ENCODE results near the gene CTSZ.

CTSZ gene

DNA sequence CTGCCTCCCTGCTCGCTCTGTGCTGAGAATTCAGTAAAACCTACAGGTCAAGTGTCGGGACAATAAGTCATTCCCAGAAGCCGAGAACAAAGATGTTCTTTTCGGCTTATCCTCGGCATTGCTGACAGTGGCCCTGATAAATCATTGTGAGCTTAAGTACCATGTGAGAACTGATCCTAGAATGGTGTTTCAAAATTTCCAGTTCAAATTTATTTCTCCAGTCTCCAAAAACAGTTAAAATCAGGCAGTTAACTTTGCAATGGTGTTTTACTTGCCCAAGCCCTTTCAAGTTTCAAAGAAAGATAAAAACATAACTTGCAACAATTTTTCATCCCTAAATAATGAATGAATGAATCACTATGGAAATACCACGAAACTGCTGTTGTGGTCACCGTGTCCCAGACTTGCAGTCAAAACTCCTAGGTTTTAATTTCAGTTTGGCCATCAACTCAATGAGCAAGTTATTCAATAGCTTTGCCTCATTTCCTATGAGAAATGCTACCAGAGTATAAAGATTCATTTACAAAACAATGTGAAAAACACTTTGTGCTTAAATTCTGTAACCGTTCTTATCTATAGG, 20.8 kb upstream of the CTSZ start:
- no peaks in the 10 kb centered on the region for H3K27me3 ChIP-seq (ENCODE audit: insufficient read depth, poor library complexity, severe bottlenecking)
- no peak for DNase-seq (ENCODE audit: low read depth in 1 of 2, low spot score in 1 of 2)
- no peak for TF ChIP-seq CTCF (IDR thresholded peaks at IDR 0.05; ENCODE audit: insufficient read depth, low read length)

GRCh38 chr20:59026904-59027740, 20.1 kb upstream of the CTSZ start:
- no peak for TF ChIP-seq SPI1 (IDR thresholded peaks at IDR 0.05; ENCODE audit: borderline replicate concordance, low read depth)
- TF ChIP-seq, protein P1, sequence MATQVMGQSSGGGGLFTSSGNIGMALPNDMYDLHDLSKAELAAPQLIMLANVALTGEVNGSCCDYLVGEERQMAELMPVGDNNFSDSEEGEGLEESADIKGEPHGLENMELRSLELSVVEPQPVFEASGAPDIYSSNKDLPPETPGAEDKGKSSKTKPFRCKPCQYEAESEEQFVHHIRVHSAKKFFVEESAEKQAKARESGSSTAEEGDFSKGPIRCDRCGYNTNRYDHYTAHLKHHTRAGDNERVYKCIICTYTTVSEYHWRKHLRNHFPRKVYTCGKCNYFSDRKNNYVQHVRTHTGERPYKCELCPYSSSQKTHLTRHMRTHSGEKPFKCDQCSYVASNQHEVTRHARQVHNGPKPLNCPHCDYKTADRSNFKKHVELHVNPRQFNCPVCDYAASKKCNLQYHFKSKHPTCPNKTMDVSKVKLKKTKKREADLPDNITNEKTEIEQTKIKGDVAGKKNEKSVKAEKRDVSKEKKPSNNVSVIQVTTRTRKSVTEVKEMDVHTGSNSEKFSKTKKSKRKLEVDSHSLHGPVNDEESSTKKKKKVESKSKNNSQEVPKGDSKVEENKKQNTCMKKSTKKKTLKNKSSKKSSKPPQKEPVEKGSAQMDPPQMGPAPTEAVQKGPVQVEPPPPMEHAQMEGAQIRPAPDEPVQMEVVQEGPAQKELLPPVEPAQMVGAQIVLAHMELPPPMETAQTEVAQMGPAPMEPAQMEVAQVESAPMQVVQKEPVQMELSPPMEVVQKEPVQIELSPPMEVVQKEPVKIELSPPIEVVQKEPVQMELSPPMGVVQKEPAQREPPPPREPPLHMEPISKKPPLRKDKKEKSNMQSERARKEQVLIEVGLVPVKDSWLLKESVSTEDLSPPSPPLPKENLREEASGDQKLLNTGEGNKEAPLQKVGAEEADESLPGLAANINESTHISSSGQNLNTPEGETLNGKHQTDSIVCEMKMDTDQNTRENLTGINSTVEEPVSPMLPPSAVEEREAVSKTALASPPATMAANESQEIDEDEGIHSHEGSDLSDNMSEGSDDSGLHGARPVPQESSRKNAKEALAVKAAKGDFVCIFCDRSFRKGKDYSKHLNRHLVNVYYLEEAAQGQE (IDR thresholded peaks at IDR 0.05; ENCODE audit: insufficient replicate concordance, low read depth) = no peak
- no peak for TF ChIP-seq CTCF (IDR thresholded peaks at IDR 0.05; ENCODE audit: insufficient read depth, low read length)
- no peak for TF ChIP-seq GABPA (IDR thresholded peaks at IDR 0.05; ENCODE audit: low read depth)
- no peak for TF ChIP-seq POLR2AphosphoS5 (IDR thresholded peaks at IDR 0.05; ENCODE audit: low read depth)
- Histone ChIP-seq H3K4me3 (replicated peaks; ENCODE audit: insufficient read depth, low read length) (no peak overlapping the region), H3K27me3 (ENCODE audit: insufficient read depth, poor library complexity, severe bottlenecking) (no peaks in the 10 kb centered on the region), H3K27ac (replicated peaks) (no peak overlapping the region)
- DNase-seq (ENCODE audit: low read depth in 1 of 2, low spot score in 1 of 2) = no peak

More for the DNA sequence above, 20.8 kb upstream of the CTSZ start:
- no peak overlapping the region for H3K27ac ChIP-seq (replicated peaks)
- H3K4me3 ChIP-seq (replicated peaks; ENCODE audit: insufficient read depth, low read length) = no peak overlapping the region

DNA sequence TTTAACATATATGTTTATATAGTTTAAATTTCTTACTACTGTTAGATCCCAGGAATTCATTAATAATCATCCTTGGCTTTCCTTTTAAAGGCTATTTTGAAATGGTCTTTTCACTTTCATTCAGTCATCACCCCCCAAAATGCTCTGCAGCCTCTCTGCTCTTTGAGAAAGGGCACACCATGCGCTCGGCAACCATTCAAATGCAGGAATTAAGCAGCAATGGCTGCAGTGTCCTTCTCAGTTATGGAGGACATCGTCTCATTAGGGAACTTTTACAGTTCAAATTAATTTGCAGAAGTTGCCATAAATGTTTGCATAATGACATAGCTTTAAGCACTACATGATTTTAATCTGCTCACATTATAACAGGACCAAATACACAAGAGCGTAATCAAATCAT, 18.5 kb upstream of the CTSZ start:
- H3K27ac ChIP-seq (replicated peaks) = no peak overlapping the region
- no peak for DNase-seq (ENCODE audit: low read depth in 1 of 2, low spot score in 1 of 2)
- no peaks in the 10 kb centered on the region for H3K27me3 ChIP-seq (ENCODE audit: insufficient read depth, poor library complexity, severe bottlenecking)
- H3K4me3 ChIP-seq (replicated peaks; ENCODE audit: insufficient read depth, low read length) = no peak overlapping the region
- TF ChIP-seq CTCF (IDR thresholded peaks at IDR 0.05; ENCODE audit: insufficient read depth, low read length) (no peak), SPI1 (IDR thresholded peaks at IDR 0.05; ENCODE audit: borderline replicate concordance, low read depth) (no peak), POLR2AphosphoS5 (IDR thresholded peaks at IDR 0.05; ENCODE audit: low read depth) (no peak), GABPA (IDR thresholded peaks at IDR 0.05; ENCODE audit: low read depth) (no peak)
- TF ChIP-seq, protein P1 (IDR thresholded peaks at IDR 0.05; ENCODE audit: insufficient replicate concordance, low read depth) = no peak
